ENCODE measurements around the gene CACNA2D2.

The CACNA2D2 gene

GRCh38 chr3:50395070-50395860 lies 108.2 kb downstream of the CACNA2D2 start:
- DNase-seq (ENCODE audit: low read depth in 2 of 2), result no peak

GRCh38 chr3:50393061-50393460 lies 110.4 kb downstream of the CACNA2D2 start:
- DNase-seq (ENCODE audit: low read depth in 2 of 2), result no peak

- DNase-seq (ENCODE audit: low read depth in 2 of 2), result no peak
Measured at GRCh38 chr3:50392101-50392715, 111.2 kb downstream of the CACNA2D2 start.

- DNase-seq (ENCODE audit: low read depth in 2 of 2), result no peak
Measured at GRCh38 chr3:50390508-50391224, 112.8 kb downstream of the CACNA2D2 start.

GRCh38 chr3:50389414-50389767 lies 114.0 kb downstream of the CACNA2D2 start:
- DNase-seq (ENCODE audit: low read depth in 2 of 2), result no peak

GRCh38 chr3:50388720-50389413 lies 114.6 kb downstream of the CACNA2D2 start:
- no peak for DNase-seq (ENCODE audit: low read depth in 2 of 2)

GRCh38 chr3:50388016-50388719 lies 115.3 kb downstream of the CACNA2D2 start:
- no peak for DNase-seq (ENCODE audit: low read depth in 2 of 2)

- no peak for DNase-seq (ENCODE audit: low read depth in 2 of 2)
Measured at GRCh38 chr3:50385754-50386153, 117.7 kb downstream of the CACNA2D2 start.

GRCh38 chr3:50383750-50384149 lies 119.7 kb downstream of the CACNA2D2 start:
- DNase-seq (ENCODE audit: low read depth in 2 of 2), result no peak

- no peak for DNase-seq (ENCODE audit: low read depth in 2 of 2)
Measured at GRCh38 chr3:50382722-50383121, 120.7 kb downstream of the CACNA2D2 start.

GRCh38 chr3:50381383-50381782 lies 122.1 kb downstream of the CACNA2D2 start:
- DNase-seq (ENCODE audit: low read depth in 2 of 2), result no peak

- no peak for DNase-seq (ENCODE audit: low read depth in 2 of 2)
Measured at GRCh38 chr3:50380405-50381085, 122.9 kb downstream of the CACNA2D2 start.

GRCh38 chr3:50378757-50379156 lies 124.7 kb downstream of the CACNA2D2 start:
- DNase-seq (ENCODE audit: low read depth in 2 of 2), result no peak

GRCh38 chr3:50378024-50378423 lies 125.4 kb downstream of the CACNA2D2 start:
- DNase-seq (ENCODE audit: low read depth in 2 of 2), result no peak

- no peak for DNase-seq (ENCODE audit: low read depth in 2 of 2)
Measured at GRCh38 chr3:50375258-50375931, 128.0 kb downstream of the CACNA2D2 start.

GRCh38 chr3:50374363-50375257 lies 128.8 kb downstream of the CACNA2D2 start:
- no peak for DNase-seq (ENCODE audit: low read depth in 2 of 2)

GRCh38 chr3:50373146-50374051 lies 130.0 kb downstream of the CACNA2D2 start:
- no peak for DNase-seq (ENCODE audit: low read depth in 2 of 2)

- DNase-seq (ENCODE audit: low read depth in 2 of 2), result no peak
Measured at GRCh38 chr3:50372349-50372748, 131.1 kb downstream of the CACNA2D2 start.
